HEK293 (cell line): ENCODE data around the gene PIP4K2A.

Source experiments
- CTCF ChIA-PET: fragments of 350-600 bp; formaldehyde crosslinking; extraction: SDS; loops from one replicate; lab custom pipeline; 2021; ENCODE audit warnings: antibody characterized with exemption; lab: Yijun Ruan, JAX
- POLR2A ChIA-PET: fragments of 300-600 bp; formaldehyde crosslinking; extraction: SDS; loops from one replicate; lab custom pipeline; 2020; ENCODE audit warnings: antibody characterized with exemption, inconsistent platforms; lab: Yijun Ruan, JAX
- H3K27ac ChIP-seq: fragments of 200-500 bp; sonication (Bioruptor generic); 2 replicates; pipeline ENCODE4 v1.5.1; 2014; ENCODE audit warnings: low read depth, low read length, control low read depth, inconsistent platforms; ENCODE audit errors: extremely low read depth
- H3K36me3 ChIP-seq, 2 experiments: fragments of 200-500 bp in 1 of 2; sonication (Bioruptor generic) in 1 of 2; 1 replicate in 1 of 2; 2 replicates in 1 of 2; pipeline ENCODE4 v1.5.1; 2014 to 2017; ENCODE audit warnings: inconsistent platforms in 2 of 2, low read length in 2 of 2; ENCODE audit not compliant: control insufficient read depth in 2 of 2, insufficient read depth in 1 of 2
- H3K4me1 ChIP-seq: fragments of 200-500 bp; sonication (Bioruptor generic); 2 replicates; pipeline ENCODE4 v1.5.1; 2014; ENCODE audit warnings: mild to moderate bottlenecking, low read length, inconsistent platforms; ENCODE audit not compliant: control insufficient read depth, insufficient read depth
- H3K4me3 ChIP-seq: 2 replicates; pipeline ENCODE4 v1.5.1; 2011; ENCODE audit warnings: low read depth, mild to moderate bottlenecking, control low read depth, low read length, moderate library complexity
- H3K9me3 ChIP-seq: fragments of 200-500 bp; sonication (Bioruptor generic); 2 replicates; pipeline ENCODE4 v1.5.1; 2014; ENCODE audit warnings: low read depth, low read length, inconsistent platforms; ENCODE audit not compliant: control insufficient read depth, insufficient read depth
- EGR2 ChIP-seq: fragments of 450-650 bp; formaldehyde crosslinking; IDR thresholded peaks from 2 replicates; pipeline ENCODE4 v1.5.1; 2016; ENCODE audit warnings: low read depth, missing biosample characterization, missing genetic modification characterization
- REPIN1 ChIP-seq: fragments of 450-650 bp; formaldehyde crosslinking; IDR thresholded peaks from 2 replicates; pipeline ENCODE4 v1.5.1; 2017; ENCODE audit warnings: missing biosample characterization, missing genetic modification characterization, low read depth
- SP2 ChIP-seq: fragments of 450-650 bp; formaldehyde crosslinking; IDR thresholded peaks from 2 replicates; pipeline ENCODE4 v1.5.1; 2016; ENCODE audit warnings: missing biosample characterization, missing genetic modification characterization
- TCF7L2 ChIP-seq: IDR thresholded peaks from 2 replicates; pipeline ENCODE4 v1.6.1; 2011; ENCODE audit warnings: low read depth, mild to moderate bottlenecking, inconsistent platforms, low read length, moderate library complexity, borderline replicate concordance
- ZBTB8A ChIP-seq: fragments of 450-650 bp; formaldehyde crosslinking; IDR thresholded peaks from 2 replicates; pipeline ENCODE4 v1.5.1; 2016; ENCODE audit warnings: missing biosample characterization, missing genetic modification characterization
- ZNF114 ChIP-seq: fragments of 450-650 bp; formaldehyde crosslinking; IDR thresholded peaks from 2 replicates; pipeline ENCODE4 v1.5.0; 2017; ENCODE audit warnings: missing biosample characterization, missing genetic modification characterization
- ZNF121 ChIP-seq: fragments of 450-650 bp; formaldehyde crosslinking; IDR thresholded peaks from 2 replicates; pipeline ENCODE4 v1.5.1; 2016; ENCODE audit warnings: missing biosample characterization, missing genetic modification characterization
- ZNF2 ChIP-seq: fragments of 450-650 bp; formaldehyde crosslinking; IDR thresholded peaks from 2 replicates; pipeline ENCODE4 v1.5.1; 2016; ENCODE audit warnings: missing biosample characterization, missing genetic modification characterization
- ZNF214 ChIP-seq: fragments of 450-650 bp; formaldehyde crosslinking; IDR thresholded peaks from 2 replicates; pipeline ENCODE4 v1.5.1; 2017; ENCODE audit warnings: missing biosample characterization, mild to moderate bottlenecking, missing genetic modification characterization, borderline replicate concordance
- ZNF223 ChIP-seq: fragments of 450-650 bp; formaldehyde crosslinking; IDR thresholded peaks from 2 replicates; pipeline ENCODE4 v1.5.1; 2016; ENCODE audit warnings: missing biosample characterization, missing genetic modification characterization
- ZNF24 ChIP-seq: fragments of 450-650 bp; formaldehyde crosslinking; IDR thresholded peaks from 2 replicates; pipeline ENCODE4 v1.5.1; 2016; ENCODE audit warnings: missing biosample characterization, missing genetic modification characterization
- ZNF341 ChIP-seq: fragments of 450-650 bp; formaldehyde crosslinking; IDR thresholded peaks from 2 replicates; pipeline ENCODE4; 2016; ENCODE audit warnings: low read depth, missing biosample characterization, missing genetic modification characterization
- ZNF521 ChIP-seq: fragments of 450-650 bp; formaldehyde crosslinking; IDR thresholded peaks from 2 replicates; pipeline ENCODE4 v1.5.1; 2017; ENCODE audit warnings: missing biosample characterization, mild to moderate bottlenecking, missing genetic modification characterization
- TF ChIP-seq, protein P1 (sequence below): fragments of 450-650 bp; formaldehyde crosslinking; IDR thresholded peaks from 2 replicates; pipeline ENCODE4 v1.5.0; 2017; ENCODE audit warnings: missing biosample characterization, missing genetic modification characterization, borderline replicate concordance
- TF ChIP-seq, protein P2 (sequence below): fragments of 450-650 bp; formaldehyde crosslinking; IDR thresholded peaks from 2 replicates; pipeline ENCODE4 v1.5.1; 2016; ENCODE audit warnings: missing biosample characterization, missing genetic modification characterization
- TF ChIP-seq, protein P3 (sequence below): fragments of 450-650 bp; formaldehyde crosslinking; IDR thresholded peaks from 2 replicates; pipeline ENCODE4 v1.5.1; 2017; ENCODE audit warnings: missing biosample characterization, missing genetic modification characterization
- TF ChIP-seq, protein P4 (sequence below): fragments of 450-650 bp; formaldehyde crosslinking; IDR thresholded peaks from 2 replicates; pipeline ENCODE4 v1.5.1; 2016; ENCODE audit warnings: missing biosample characterization, missing genetic modification characterization
- TF ChIP-seq, protein P5 (sequence below): fragments of 450-650 bp; IDR thresholded peaks from 2 replicates; pipeline ENCODE4 v1.5.1; 2018; ENCODE audit warnings: missing biosample characterization, missing genetic modification characterization
- TF ChIP-seq, protein P6 (sequence below): fragments of 450-650 bp; formaldehyde crosslinking; conservative IDR thresholded peaks from 2 replicates; pipeline ENCODE4 v1.5.1; 2016; ENCODE audit warnings: low read depth, missing biosample characterization, missing genetic modification characterization
- TF ChIP-seq, protein P7 (sequence below): fragments of 450-650 bp; formaldehyde crosslinking; IDR thresholded peaks from 2 replicates; pipeline ENCODE4 v1.5.1; 2016; ENCODE audit warnings: missing biosample characterization, missing genetic modification characterization
- TF ChIP-seq, protein P8 (sequence below): fragments of 450-650 bp; formaldehyde crosslinking; IDR thresholded peaks from 2 replicates; pipeline ENCODE4 v1.5.1; 2017; ENCODE audit warnings: missing biosample characterization, missing genetic modification characterization

PIP4K2A gene

DNA sequence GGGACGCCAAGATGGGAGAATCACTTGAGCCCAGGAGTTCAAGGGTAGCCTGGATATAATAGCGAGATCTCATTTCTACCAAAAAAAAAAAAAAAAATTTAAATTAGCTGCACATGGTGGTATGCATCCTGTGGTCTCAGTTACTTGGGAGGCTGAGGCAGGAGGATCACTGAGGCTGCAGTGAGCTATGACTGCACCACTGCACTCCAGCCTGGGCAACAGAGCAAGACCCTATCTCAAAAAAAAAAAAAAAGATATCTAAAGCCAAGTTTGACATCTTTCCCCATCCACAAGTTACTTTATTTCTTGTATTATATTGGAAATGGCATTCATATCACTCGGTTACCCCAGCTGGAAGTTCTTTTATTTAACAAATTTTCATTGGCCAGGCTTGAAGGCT, 3.4 kb upstream of the PIP4K2A start (continued):
- TF ChIP-seq, protein P1, sequence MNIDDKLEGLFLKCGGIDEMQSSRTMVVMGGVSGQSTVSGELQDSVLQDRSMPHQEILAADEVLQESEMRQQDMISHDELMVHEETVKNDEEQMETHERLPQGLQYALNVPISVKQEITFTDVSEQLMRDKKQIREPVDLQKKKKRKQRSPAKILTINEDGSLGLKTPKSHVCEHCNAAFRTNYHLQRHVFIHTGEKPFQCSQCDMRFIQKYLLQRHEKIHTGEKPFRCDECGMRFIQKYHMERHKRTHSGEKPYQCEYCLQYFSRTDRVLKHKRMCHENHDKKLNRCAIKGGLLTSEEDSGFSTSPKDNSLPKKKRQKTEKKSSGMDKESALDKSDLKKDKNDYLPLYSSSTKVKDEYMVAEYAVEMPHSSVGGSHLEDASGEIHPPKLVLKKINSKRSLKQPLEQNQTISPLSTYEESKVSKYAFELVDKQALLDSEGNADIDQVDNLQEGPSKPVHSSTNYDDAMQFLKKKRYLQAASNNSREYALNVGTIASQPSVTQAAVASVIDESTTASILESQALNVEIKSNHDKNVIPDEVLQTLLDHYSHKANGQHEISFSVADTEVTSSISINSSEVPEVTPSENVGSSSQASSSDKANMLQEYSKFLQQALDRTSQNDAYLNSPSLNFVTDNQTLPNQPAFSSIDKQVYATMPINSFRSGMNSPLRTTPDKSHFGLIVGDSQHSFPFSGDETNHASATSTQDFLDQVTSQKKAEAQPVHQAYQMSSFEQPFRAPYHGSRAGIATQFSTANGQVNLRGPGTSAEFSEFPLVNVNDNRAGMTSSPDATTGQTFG (tag by site-specific recombination), result no peak
- TF ChIP-seq ZNF214 (tag by site-specific recombination) (no peak), ZNF24 (tag by site-specific recombination) (no peak), ZNF121 (peak; percentile 85), ZNF521 (tag by site-specific recombination) (no peak), ZNF341 (no peak), ZNF223 (no peak)
- TF ChIP-seq, protein P2, sequence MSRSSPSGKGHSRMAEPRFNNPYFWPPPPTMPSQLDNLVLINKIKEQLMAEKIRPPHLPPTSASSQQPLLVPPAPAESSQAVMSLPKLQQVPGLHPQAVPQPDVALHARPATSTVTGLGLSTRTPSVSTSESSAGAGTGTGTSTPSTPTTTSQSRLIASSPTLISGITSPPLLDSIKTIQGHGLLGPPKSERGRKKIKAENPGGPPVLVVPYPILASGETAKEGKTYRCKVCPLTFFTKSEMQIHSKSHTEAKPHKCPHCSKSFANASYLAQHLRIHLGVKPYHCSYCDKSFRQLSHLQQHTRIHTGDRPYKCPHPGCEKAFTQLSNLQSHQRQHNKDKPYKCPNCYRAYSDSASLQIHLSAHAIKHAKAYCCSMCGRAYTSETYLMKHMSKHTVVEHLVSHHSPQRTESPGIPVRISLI, result 0 out of 2 replicates have a peak, but pooled peaks have one; percentile 41
- TF ChIP-seq, protein P3, sequence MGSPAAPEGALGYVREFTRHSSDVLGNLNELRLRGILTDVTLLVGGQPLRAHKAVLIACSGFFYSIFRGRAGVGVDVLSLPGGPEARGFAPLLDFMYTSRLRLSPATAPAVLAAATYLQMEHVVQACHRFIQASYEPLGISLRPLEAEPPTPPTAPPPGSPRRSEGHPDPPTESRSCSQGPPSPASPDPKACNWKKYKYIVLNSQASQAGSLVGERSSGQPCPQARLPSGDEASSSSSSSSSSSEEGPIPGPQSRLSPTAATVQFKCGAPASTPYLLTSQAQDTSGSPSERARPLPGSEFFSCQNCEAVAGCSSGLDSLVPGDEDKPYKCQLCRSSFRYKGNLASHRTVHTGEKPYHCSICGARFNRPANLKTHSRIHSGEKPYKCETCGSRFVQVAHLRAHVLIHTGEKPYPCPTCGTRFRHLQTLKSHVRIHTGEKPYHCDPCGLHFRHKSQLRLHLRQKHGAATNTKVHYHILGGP (tag by site-specific recombination), result no peak
- TF ChIP-seq, protein P4, sequence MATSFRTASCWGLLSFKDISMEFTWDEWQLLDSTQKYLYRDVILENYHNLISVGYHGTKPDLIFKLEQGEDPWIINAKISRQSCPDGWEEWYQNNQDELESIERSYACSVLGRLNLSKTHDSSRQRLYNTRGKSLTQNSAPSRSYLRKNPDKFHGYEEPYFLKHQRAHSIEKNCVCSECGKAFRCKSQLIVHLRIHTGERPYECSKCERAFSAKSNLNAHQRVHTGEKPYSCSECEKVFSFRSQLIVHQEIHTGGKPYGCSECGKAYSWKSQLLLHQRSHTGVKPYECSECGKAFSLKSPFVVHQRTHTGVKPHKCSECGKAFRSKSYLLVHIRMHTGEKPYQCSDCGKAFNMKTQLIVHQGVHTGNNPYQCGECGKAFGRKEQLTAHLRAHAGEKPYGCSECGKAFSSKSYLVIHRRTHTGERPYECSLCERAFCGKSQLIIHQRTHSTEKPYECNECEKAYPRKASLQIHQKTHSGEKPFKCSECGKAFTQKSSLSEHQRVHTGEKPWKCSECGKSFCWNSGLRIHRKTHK, result no peak

DNA sequence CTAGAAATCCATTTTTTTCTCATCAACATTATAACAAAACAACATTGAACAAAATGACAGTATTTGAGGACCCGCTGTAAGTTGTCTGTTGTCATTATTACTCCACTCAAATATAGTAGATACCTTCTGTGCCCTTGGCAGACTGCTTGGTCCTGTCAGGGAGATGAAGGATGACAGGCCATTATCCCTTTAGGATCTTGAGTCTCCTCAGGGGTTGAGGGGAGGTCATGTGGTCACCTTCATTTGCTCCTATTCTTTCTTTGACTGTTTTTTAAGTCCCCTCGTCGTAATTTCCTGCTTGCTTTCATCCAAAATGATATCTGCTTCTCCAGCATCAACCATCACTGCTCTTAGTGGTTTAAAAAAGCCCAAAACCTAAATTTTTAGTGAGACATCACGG, 2.6 kb upstream of the PIP4K2A start:
- Histone ChIP-seq H3K27ac (no peak overlapping the region), H3K4me3 (no peak overlapping the region), H3K4me1 (peaks cover 2% of the 10 kb centered on the region; the same call in 1 of the 2 replicates), H3K36me3 (no peaks in the 10 kb centered on the region), H3K9me3 (no peaks in the 10 kb centered on the region)
- ChIA-PET CTCF (interaction anchor here (0.7 kb wide), 1 partner anchor 102 kb away, joined by 3 read pairs; no protein-coding TSS in a partner anchor), POLR2A (no interaction called here)
- no peak for TF ChIP-seq ZNF114 (tag by site-specific recombination)
- no peak for TF ChIP-seq ZNF2 (tag by site-specific recombination)
- TF ChIP-seq, protein P5, sequence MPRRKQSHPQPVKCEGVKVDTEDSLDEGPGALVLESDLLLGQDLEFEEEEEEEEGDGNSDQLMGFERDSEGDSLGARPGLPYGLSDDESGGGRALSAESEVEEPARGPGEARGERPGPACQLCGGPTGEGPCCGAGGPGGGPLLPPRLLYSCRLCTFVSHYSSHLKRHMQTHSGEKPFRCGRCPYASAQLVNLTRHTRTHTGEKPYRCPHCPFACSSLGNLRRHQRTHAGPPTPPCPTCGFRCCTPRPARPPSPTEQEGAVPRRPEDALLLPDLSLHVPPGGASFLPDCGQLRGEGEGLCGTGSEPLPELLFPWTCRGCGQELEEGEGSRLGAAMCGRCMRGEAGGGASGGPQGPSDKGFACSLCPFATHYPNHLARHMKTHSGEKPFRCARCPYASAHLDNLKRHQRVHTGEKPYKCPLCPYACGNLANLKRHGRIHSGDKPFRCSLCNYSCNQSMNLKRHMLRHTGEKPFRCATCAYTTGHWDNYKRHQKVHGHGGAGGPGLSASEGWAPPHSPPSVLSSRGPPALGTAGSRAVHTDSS (tag by site-specific recombination), result no peak
- no peak for TF ChIP-seq EGR2 (tag by site-specific recombination)
- no peak for TF ChIP-seq REPIN1 (tag by site-specific recombination)
- TF ChIP-seq, protein P6, sequence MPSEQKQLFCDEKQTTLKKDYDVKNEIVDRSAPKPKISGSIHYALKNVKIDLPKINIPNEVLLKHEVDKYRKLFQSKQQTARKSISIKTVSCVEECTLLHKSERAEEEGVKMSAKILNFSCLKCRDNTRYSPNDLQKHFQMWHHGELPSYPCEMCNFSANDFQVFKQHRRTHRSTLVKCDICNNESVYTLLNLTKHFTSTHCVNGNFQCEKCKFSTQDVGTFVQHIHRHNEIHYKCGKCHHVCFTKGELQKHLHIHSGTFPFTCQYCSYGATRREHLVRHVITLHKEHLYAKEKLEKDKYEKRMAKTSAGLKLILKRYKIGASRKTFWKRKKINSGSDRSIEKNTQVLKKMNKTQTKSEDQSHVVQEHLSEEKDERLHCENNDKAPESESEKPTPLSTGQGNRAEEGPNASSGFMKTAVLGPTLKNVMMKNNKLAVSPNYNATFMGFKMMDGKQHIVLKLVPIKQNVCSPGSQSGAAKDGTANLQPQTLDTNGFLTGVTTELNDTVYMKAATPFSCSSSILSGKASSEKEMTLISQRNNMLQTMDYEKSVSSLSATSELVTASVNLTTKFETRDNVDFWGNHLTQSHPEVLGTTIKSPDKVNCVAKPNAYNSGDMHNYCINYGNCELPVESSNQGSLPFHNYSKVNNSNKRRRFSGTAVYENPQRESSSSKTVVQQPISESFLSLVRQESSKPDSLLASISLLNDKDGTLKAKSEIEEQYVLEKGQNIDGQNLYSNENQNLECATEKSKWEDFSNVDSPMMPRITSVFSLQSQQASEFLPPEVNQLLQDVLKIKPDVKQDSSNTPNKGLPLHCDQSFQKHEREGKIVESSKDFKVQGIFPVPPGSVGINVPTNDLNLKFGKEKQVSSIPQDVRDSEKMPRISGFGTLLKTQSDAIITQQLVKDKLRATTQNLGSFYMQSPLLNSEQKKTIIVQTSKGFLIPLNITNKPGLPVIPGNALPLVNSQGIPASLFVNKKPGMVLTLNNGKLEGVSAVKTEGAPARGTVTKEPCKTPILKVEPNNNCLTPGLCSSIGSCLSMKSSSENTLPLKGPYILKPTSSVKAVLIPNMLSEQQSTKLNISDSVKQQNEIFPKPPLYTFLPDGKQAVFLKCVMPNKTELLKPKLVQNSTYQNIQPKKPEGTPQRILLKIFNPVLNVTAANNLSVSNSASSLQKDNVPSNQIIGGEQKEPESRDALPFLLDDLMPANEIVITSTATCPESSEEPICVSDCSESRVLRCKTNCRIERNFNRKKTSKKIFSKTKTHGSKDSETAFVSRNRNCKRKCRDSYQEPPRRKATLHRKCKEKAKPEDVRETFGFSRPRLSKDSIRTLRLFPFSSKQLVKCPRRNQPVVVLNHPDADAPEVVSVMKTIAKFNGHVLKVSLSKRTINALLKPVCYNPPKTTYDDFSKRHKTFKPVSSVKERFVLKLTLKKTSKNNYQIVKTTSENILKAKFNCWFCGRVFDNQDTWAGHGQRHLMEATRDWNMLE (tag by site-specific recombination), result no peak
- TF ChIP-seq, protein P7, sequence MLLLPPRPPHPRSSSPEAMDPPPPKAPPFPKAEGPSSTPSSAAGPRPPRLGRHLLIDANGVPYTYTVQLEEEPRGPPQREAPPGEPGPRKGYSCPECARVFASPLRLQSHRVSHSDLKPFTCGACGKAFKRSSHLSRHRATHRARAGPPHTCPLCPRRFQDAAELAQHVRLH (tag by site-specific recombination), result no peak
- TF ChIP-seq, protein P8, sequence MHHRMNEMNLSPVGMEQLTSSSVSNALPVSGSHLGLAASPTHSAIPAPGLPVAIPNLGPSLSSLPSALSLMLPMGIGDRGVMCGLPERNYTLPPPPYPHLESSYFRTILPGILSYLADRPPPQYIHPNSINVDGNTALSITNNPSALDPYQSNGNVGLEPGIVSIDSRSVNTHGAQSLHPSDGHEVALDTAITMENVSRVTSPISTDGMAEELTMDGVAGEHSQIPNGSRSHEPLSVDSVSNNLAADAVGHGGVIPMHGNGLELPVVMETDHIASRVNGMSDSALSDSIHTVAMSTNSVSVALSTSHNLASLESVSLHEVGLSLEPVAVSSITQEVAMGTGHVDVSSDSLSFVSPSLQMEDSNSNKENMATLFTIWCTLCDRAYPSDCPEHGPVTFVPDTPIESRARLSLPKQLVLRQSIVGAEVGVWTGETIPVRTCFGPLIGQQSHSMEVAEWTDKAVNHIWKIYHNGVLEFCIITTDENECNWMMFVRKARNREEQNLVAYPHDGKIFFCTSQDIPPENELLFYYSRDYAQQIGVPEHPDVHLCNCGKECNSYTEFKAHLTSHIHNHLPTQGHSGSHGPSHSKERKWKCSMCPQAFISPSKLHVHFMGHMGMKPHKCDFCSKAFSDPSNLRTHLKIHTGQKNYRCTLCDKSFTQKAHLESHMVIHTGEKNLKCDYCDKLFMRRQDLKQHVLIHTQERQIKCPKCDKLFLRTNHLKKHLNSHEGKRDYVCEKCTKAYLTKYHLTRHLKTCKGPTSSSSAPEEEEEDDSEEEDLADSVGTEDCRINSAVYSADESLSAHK, result no peak
- no peak for TF ChIP-seq SP2 (tag by site-specific recombination)
- TF ChIP-seq TCF7L2, result no peak
- TF ChIP-seq ZBTB8A (tag by site-specific recombination), result no peak
